Measurements from ENCODE around the gene KRT27. TPM values are rescaled to one million over a fixed set of nuclear protein-coding genes. Genes with fewer than 3 reads are reported as not detected.

The KRT27 gene
- not detected in 5 replicates for total RNA-seq (2022; extraction: Qiagen RNA extraction; ENCODE audit: low read depth)

DNA sequence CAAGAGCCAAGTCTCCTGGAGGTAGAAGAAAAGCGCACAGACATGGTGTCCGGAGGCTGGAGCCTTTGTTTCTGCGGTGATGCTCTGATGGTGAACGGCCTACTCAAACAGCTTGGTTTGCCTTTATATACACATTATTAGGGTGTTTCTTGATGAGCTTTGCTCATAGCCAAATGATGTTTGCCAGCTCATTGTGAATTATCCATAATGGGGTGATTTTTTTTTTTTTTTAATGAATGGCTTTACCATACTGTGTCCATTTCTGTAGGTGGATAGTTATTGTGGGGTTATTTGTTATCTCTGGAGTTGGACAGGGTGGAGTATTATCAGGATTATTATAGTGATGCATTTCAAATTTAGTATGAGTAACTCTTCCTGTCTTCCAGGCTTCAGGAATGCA is at the start of gene KRT27:
KRT27 (minus strand) TSS at position 101 of the 400 bp plus-strand sequence; CDS start at position 44, 57 bp downstream.

GRCh38 chr17:40822132-40822812 is 39.9 kb upstream of the KRT27 start, which contains the start of gene KRT10:
Gene KRT10 (minus strand): TSS chr17:40822614. CDS start chr17:40822585, 29 bp downstream.

GRCh38 chr17:40799859-40800258 is 17.5 kb upstream of the KRT27 start, which contains the start of gene KRT28:
Gene KRT28 (minus strand): TSS chr17:40799959. CDS start chr17:40799893, 66 bp downstream.

GRCh38 chr17:40772101-40772500 is 10.2 kb downstream of the KRT27 start, which contains the start of gene KRT26:
Gene KRT26 (minus strand): TSS chr17:40772201. CDS start chr17:40772113, 88 bp downstream.

DNA sequence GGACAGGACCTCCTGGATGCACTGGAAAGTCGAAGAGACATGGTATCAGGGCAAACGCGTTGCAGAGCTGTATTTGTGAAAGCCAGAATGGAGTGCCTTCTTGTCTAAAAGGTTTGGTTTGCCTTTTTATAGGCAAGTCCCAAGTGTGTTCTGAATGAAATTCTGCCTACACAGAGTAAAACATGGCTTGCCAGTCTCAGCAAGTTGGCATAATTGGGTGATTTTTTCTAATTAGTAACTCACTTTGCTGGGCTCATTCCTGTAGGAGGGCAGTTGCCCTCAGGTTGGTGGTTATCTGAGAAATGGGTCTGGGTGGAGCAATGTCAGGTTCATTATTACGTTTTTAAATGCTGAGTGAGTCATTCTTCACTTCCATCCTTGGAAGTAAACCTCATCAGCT is 27.1 kb downstream of the KRT27 start, which contains the start of gene KRT25:
KRT25 (minus strand) TSS at position 101 of the 400 bp plus-strand sequence; CDS start at position 41, 60 bp downstream.

Other genes with a start within 250 kb of the KRT27 start
- gene CCR7, start 217.1 kb downstream of the KRT27 start, total RNA-seq (2022; extraction: Qiagen RNA extraction; ENCODE audit: low read depth), result 0.64 to 1.3 TPM (median 1.0 TPM) in 5 replicates
- 107 to 119 TPM (median 111 TPM) in 5 replicates for gene SMARCE1, start 134.7 kb downstream of the KRT27 start, total RNA-seq (2022; extraction: Qiagen RNA extraction; ENCODE audit: low read depth)
- gene KRT222, start 117.4 kb downstream of the KRT27 start, total RNA-seq (2022; extraction: Qiagen RNA extraction; ENCODE audit: low read depth), result 0.30 to 0.59 TPM (median 0.38 TPM) in 4 of 5 replicates, not detected in the other
- not detected in 5 replicates for gene KRT24, start 78.8 kb downstream of the KRT27 start, total RNA-seq (2022; extraction: Qiagen RNA extraction; ENCODE audit: low read depth)
- not detected in 5 replicates for gene KRT25, start 27.2 kb downstream of the KRT27 start, total RNA-seq (2022; extraction: Qiagen RNA extraction; ENCODE audit: low read depth)
- not detected in 5 replicates for gene KRT26, start 10.3 kb downstream of the KRT27 start, total RNA-seq (2022; extraction: Qiagen RNA extraction; ENCODE audit: low read depth)
- gene KRT28, start 17.4 kb upstream of the KRT27 start, total RNA-seq (2022; extraction: Qiagen RNA extraction; ENCODE audit: low read depth), result not detected in 5 replicates
- gene KRT10, start 40.1 kb upstream of the KRT27 start, total RNA-seq (2022; extraction: Qiagen RNA extraction; ENCODE audit: low read depth), result 89.0 to 122 TPM (median 115 TPM) in 5 replicates
- not detected in 5 replicates for gene KRT12, start 84.7 kb upstream of the KRT27 start, total RNA-seq (2022; extraction: Qiagen RNA extraction; ENCODE audit: low read depth)
- gene KRT20, start 102.7 kb upstream of the KRT27 start, total RNA-seq (2022; extraction: Qiagen RNA extraction; ENCODE audit: low read depth), result 0.17 to 0.43 TPM (median 0.28 TPM) in 5 replicates
- gene KRT23, start 155.1 kb upstream of the KRT27 start, total RNA-seq (2022; extraction: Qiagen RNA extraction; ENCODE audit: low read depth), result 0.06 to 0.30 TPM (median 0.08 TPM) in 3 of 5 replicates, not detected in the others
- gene KRT39, start 184.4 kb upstream of the KRT27 start, total RNA-seq (2022; extraction: Qiagen RNA extraction; ENCODE audit: low read depth), result not detected in 5 replicates
- not detected in 5 replicates for gene KRT40, start 201.8 kb upstream of the KRT27 start, total RNA-seq (2022; extraction: Qiagen RNA extraction; ENCODE audit: low read depth)
- gene KRTAP3-3, start 211.6 kb upstream of the KRT27 start, total RNA-seq (2022; extraction: Qiagen RNA extraction; ENCODE audit: low read depth), result not detected in 5 replicates
- 0.36 to 0.50 TPM (median 0.42 TPM) in 3 of 5 replicates, not detected in the others for gene KRTAP3-2, start 217.4 kb upstream of the KRT27 start, total RNA-seq (2022; extraction: Qiagen RNA extraction; ENCODE audit: low read depth)
- gene KRTAP3-1, start 226.6 kb upstream of the KRT27 start, total RNA-seq (2022; extraction: Qiagen RNA extraction; ENCODE audit: low read depth), result not detected in 5 replicates
- gene KRTAP1-5, start 244.7 kb upstream of the KRT27 start, total RNA-seq (2022; extraction: Qiagen RNA extraction; ENCODE audit: low read depth), result not detected in 5 replicates
- gene KRTAP1-4, start 247.6 kb upstream of the KRT27 start, total RNA-seq (2022; extraction: Qiagen RNA extraction; ENCODE audit: low read depth), result not detected in 5 replicates